Mesenteric fat pad (tissue), 1 donor: ENCODE data around the gene USH2A. TPM values are rescaled to one million over a fixed set of nuclear protein-coding genes. Genes with fewer than 3 reads are reported as not detected.

ENCODE experiments used
- DNase-seq: peaks from one replicate; pipeline ENCODE4 v3.0.0-alpha.2; 2020; ENCODE audit warnings: low spot score
- long read RNA-seq: library from polyadenylated mRNA; unstranded; transcript quantifications from one replicate; pipeline ENCODE4 v2.0.0, GENCODE V29; 2020
- total RNA-seq: library from RNA; stranded (reverse); fragmentation: NEBNext Ultra II Directional; extraction: Animal tissue kit (Norgen Biotek cat#: 25700); gene quantifications from one replicate; pipeline ENCODE4 v1.2.1, GENCODE V29; 2021
- donor health status: DM: yes; HTN: yes; CAD: no.

Gene USH2A
- not detected for total RNA-seq
- long read RNA-seq = 0 reads

- DNase-seq = no peak
Observed at GRCh38 chr1:216422821-216423520, at the start of gene USH2A. USH2A (minus strand) TSS chr1:216423448; CDS start chr1:216422336, 1,112 bp downstream.

- no peak for DNase-seq
Observed at GRCh38 chr1:216466162-216466801, 43.0 kb upstream of the USH2A start.

- DNase-seq = no peak
Observed at GRCh38 chr1:216464489-216464888, 41.2 kb upstream of the USH2A start.

GRCh38 chr1:216462066-216462775 lies 39.0 kb upstream of the USH2A start:
- no peak for DNase-seq

GRCh38 chr1:216461466-216461865 lies 38.2 kb upstream of the USH2A start:
- no peak for DNase-seq

GRCh38 chr1:216459651-216460207 lies 36.5 kb upstream of the USH2A start:
- DNase-seq = no peak

GRCh38 chr1:216458812-216459211 lies 35.6 kb upstream of the USH2A start:
- DNase-seq = no peak

GRCh38 chr1:216457356-216457755 lies 34.1 kb upstream of the USH2A start:
- no peak for DNase-seq

GRCh38 chr1:216456682-216457081 lies 33.4 kb upstream of the USH2A start:
- DNase-seq = no peak

- DNase-seq = no peak
Observed at GRCh38 chr1:216453777-216454176, 30.5 kb upstream of the USH2A start.

GRCh38 chr1:216450227-216450626 lies 27.0 kb upstream of the USH2A start:
- no peak for DNase-seq

- DNase-seq = no peak
Observed at GRCh38 chr1:216448011-216448510, 24.8 kb upstream of the USH2A start.

- no peak for DNase-seq
Observed at GRCh38 chr1:216437603-216438002, 14.4 kb upstream of the USH2A start.

GRCh38 chr1:216434232-216434631 lies 11.0 kb upstream of the USH2A start:
- DNase-seq = no peak

GRCh38 chr1:216433175-216433574 lies 9.9 kb upstream of the USH2A start:
- DNase-seq = no peak

- no peak for DNase-seq
Observed at GRCh38 chr1:216430744-216431143, 7.5 kb upstream of the USH2A start.

GRCh38 chr1:216425577-216425976 lies 2.3 kb upstream of the USH2A start:
- no peak for DNase-seq

- DNase-seq = no peak
Observed at GRCh38 chr1:216420746-216421145, 2.5 kb downstream of the USH2A start.

- no peak for DNase-seq
Observed at GRCh38 chr1:216420263-216420662, 3.0 kb downstream of the USH2A start.

GRCh38 chr1:216416488-216416887 lies 6.8 kb downstream of the USH2A start:
- no peak for DNase-seq

- DNase-seq = no peak
Observed at GRCh38 chr1:216410026-216410425, 13.2 kb downstream of the USH2A start.

GRCh38 chr1:216390956-216391355 lies 32.3 kb downstream of the USH2A start:
- no peak for DNase-seq
